ENCODE data around the gene CBY3.

DNA sequence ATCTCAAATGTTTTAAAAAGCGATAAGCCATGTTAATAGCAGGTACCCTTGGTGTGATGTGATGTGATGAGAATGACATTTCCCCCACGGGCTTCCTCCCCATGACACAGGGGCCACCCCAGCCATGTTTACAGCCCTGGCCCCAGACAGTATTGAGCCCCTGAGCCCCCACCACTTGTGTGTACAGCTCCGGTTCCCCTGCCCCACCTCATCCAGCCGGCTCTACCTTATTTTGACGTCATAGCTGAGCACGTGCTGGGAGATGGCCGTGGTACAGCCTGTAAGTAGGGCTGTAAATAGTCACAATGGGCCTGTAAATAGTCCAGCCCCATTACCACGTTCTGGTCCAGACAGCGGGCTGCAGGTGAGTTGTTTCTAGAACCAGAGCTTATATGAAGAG lies 32.4 kb downstream of the CBY3 start:
- TF ChIP-seq, protein P1, sequence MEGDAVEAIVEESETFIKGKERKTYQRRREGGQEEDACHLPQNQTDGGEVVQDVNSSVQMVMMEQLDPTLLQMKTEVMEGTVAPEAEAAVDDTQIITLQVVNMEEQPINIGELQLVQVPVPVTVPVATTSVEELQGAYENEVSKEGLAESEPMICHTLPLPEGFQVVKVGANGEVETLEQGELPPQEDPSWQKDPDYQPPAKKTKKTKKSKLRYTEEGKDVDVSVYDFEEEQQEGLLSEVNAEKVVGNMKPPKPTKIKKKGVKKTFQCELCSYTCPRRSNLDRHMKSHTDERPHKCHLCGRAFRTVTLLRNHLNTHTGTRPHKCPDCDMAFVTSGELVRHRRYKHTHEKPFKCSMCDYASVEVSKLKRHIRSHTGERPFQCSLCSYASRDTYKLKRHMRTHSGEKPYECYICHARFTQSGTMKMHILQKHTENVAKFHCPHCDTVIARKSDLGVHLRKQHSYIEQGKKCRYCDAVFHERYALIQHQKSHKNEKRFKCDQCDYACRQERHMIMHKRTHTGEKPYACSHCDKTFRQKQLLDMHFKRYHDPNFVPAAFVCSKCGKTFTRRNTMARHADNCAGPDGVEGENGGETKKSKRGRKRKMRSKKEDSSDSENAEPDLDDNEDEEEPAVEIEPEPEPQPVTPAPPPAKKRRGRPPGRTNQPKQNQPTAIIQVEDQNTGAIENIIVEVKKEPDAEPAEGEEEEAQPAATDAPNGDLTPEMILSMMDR (IDR thresholded peaks at IDR 0.05; ENCODE audit: low read length) = no peak
- TF ChIP-seq EZH2 (optimal IDR thresholded peaks at IDR 0.05; ENCODE audit: low read depth, low read length) (no peak), EZH2phosphoT487 (IDR thresholded peaks at IDR 0.05; ENCODE audit: low read length) (no peak)
